MV-4-11 (cell line): Measurements from ENCODE around the gene CMBL.
A peak's percentile ranks its signal among the peaks of the same experiment; 100 is the strongest.
"Not testable (repeated sequence)": the region's sequence is repeated elsewhere in the genome, so short reads cannot be mapped to it uniquely, and the experiment has no call there.

ENCODE experiments used
- DNase-seq: peaks from one replicate; lab custom pipeline; 2025; lab: John Stamatoyannopoulos, UW

The CMBL gene

GRCh38 chr5:10307206-10308148, at the start of gene CMBL:
TSS of gene CMBL (minus strand) at chr5:10307902. CDS start at chr5:10290762, 17,140 bp downstream.
- peak; percentile 10 for DNase-seq

GRCh38 chr5:10355071-10355889, 47.6 kb upstream of the CMBL start:
- DNase-seq = peak; percentile 31

GRCh38 chr5:10354048-10354872, 46.6 kb upstream of the CMBL start:
- no peak for DNase-seq

- peak; percentile 79 for DNase-seq
Observed at GRCh38 chr5:10353241-10354047, 45.7 kb upstream of the CMBL start, which contains the start of gene MARCHF6. TSS of gene MARCHF6 (plus strand) at chr5:10353695. CDS start at chr5:10353899, 204 bp downstream.

- DNase-seq = peak; percentile 99
Observed at GRCh38 chr5:10352430-10353240, 44.9 kb upstream of the CMBL start.

- no peak for DNase-seq
Observed at GRCh38 chr5:10351919-10352318, 44.2 kb upstream of the CMBL start.

- DNase-seq = no peak
Observed at GRCh38 chr5:10351199-10351905, 43.6 kb upstream of the CMBL start.

GRCh38 chr5:10348258-10348657, 40.6 kb upstream of the CMBL start:
- no peak for DNase-seq

- not testable (repeated sequence) for DNase-seq
Observed at GRCh38 chr5:10344461-10345106, 36.9 kb upstream of the CMBL start.

- no peak for DNase-seq
Observed at GRCh38 chr5:10343486-10343885, 35.8 kb upstream of the CMBL start.

GRCh38 chr5:10339958-10340357, 32.3 kb upstream of the CMBL start:
- no peak for DNase-seq

- DNase-seq = no peak
Observed at GRCh38 chr5:10339058-10339811, 31.5 kb upstream of the CMBL start.

GRCh38 chr5:10338686-10339057, 31.0 kb upstream of the CMBL start:
- DNase-seq = no peak

- DNase-seq = no peak
Observed at GRCh38 chr5:10337986-10338385, 30.3 kb upstream of the CMBL start.

- no peak for DNase-seq
Observed at GRCh38 chr5:10337107-10337506, 29.4 kb upstream of the CMBL start.

- no peak for DNase-seq
Observed at GRCh38 chr5:10335711-10336470, 28.2 kb upstream of the CMBL start.

GRCh38 chr5:10334831-10335230, 27.1 kb upstream of the CMBL start:
- peak; percentile 41 for DNase-seq
